GM15510 (cell line): ENCODE measurements around the gene MBLAC1.

Experiments
- POLR2A ChIP-seq: IDR thresholded peaks from 3 replicates; pipeline ENCODE4 v1.6.1; 2011; ENCODE audit warnings: borderline replicate concordance; ENCODE audit not compliant: insufficient read length; ENCODE audit errors: extremely low read depth

MBLAC1 gene

DNA sequence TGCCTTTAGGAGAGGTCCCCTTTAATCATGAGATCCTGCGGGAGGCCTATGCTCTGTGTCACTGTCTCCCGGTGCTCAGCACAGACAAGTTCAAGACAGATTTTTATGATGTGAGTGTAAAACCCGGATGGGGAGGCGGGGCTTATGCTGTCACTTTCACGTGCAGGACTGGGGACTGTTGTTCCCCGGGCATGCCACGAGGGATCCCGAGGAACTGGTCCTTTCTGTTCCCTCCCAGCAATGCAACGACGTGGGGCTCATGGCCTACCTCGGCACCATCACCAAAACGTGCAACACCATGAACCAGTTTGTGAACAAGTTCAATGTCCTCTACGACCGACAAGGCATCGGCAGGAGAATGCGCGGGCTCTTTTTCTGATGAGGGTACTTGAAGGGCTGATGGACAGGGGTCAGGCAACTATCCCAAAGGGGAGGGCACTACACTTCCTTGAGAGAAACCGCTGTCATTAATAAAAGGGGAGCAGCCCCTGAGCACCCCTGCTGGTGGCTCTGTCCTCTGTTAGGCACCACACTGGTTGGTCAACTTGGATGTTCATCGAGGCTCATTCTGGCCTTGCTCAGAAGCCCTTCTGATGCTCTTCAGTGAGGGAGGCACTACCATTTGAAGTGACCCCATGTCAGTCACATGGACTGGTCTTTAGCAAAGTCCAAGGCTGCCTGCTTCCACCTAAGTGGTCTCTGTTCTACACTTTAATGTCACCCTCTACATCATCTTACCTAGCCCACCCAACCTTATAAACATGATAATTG is 35.2 kb upstream of the MBLAC1 start:
- TF ChIP-seq POLR2A, result peak; percentile 5

DNA sequence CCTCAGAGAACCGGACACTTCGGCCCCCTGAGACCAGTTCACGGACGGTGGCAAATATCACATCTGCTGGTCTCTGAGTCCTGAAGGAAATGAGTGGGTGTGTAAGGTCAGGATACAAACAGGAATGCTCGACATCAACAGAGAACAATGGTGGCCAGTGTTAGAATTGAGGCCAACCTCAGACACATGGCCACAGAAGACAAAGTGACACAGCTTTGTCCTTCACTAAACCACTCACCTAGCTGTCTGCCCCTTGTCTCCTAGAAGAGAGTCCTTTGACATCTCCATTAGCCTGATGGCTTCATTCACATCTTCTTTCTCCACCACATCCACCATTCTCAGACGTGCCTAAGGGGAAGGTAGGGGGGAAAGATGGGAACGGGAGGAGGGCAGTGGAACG is 33.7 kb upstream of the MBLAC1 start:
- TF ChIP-seq POLR2A, result no peak

DNA sequence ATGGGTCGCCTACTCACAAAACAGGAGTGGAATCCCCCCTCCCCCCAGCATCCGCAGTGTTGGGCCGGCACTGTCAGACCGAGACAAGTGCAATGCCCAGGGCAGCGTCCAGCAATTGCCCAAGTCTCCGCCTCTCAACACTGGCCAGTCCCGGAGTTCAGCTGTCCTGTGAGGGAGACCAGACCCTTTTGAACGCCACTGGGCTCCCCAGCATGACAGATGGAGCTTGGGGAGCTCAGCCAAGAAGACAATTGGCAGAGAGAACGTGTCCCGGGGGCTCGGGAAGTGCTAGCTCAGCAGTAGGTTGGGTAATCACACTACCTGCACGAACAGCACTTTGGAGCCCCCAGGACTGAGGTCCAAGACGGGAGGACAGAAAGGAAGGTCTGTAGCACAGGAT is 33.3 kb upstream of the MBLAC1 start:
- TF ChIP-seq POLR2A, result no peak

DNA sequence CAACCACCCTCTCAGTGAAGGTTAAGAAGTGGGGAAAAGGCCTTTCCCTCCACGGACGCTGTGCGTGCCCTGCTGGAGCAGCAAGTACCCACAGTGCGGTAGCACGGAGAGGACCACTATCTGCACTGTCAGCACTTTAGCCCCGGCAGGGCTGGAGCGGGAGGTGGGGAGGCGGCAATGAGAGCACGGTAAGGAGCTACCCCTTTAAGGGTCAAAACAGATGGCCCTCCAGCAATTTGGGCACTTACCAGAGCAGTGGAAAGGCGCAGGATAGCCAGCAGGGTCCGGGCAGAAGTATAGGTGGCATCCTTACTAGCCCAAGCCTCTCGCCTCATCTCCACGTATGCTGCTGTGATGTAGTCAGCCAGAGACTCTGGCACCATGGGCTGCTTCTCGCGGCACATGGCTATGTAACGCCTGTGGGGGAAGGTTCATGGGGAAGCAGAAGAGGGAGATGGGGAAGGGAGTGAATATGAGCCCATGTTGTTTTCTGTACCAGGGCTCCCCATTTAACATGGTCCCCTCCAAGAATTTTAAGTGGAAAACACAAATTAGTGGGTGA is 32.8 kb upstream of the MBLAC1 start:
- TF ChIP-seq POLR2A, result no peak

DNA sequence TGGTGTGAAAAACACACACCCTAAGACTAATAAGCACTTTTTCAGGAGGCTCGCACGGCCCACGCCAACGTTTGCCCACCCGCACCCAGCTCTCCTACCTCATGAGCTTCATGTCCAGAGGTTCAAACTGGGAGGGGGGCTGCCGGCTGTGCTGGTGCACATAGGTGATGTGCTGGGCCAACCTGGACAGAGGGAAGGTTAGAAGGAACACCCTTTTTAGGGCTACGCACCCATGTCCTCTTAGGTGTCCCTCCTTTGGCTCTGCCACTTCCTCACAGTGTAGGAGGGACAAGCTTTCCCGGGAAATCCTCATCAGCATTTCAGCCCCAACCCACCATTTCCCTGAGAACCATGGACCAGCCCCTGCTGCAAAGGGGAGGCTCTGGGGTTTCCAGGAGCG is 31.5 kb upstream of the MBLAC1 start:
- no peak for TF ChIP-seq POLR2A

DNA sequence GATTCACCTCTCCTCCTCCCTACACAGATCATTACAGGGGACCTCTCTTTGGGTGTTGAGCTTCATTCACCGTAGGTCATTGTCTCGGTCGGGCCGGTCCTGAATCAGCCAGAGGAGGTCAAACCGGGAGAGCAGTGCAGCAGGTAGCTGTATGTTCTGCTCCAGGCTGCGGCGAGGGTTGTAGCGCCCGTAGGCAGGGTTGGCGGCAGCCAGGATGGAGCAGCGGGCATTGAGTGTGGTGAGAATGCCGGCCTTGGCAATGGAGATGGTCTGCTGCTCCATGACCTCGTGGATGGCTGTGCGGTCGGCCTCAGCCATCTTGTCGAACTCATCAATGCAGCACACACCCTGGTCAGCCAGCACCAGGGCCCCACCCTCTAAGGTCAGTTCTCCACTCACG is 31.1 kb upstream of the MBLAC1 start:
- no peak for TF ChIP-seq POLR2A

DNA sequence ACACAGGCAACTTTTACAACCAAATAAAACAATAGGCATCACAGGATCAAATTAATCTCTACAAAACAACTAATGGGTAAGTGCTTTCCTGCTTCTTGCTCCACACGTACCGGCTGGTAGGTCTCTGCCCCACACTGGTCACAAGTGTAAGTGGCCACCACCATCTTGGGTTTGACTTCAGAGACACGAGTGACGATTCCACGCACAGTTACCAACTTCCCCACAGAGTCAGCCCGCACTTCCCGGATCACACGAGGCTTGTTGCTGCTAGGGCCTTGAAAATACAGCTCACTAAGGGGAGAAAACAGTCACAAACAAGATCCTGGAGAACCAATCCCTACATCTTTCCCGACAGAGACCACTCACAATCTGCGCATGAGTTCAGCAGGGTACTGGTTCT is 27.9 kb upstream of the MBLAC1 start:
- TF ChIP-seq POLR2A, result no peak

DNA sequence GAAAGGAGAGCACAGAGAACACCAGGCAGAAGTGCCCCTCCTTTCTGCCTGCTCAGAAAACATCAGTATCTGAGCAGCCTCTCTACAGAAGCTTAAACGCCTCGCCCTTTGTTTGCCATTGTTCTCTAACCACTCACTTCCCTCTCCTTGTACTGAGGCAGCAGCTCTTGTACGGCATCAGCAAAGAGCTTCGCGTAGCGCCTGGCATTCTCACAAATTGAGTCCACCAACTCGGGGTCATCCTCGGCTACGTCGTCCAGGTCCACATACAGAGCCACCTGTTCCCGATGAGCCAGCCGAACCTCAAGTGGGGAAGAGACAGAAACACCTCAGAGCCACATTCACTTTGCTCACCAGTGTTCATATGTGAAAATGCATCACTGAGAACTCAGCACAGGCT is 27.3 kb upstream of the MBLAC1 start:
- TF ChIP-seq POLR2A, result no peak

DNA sequence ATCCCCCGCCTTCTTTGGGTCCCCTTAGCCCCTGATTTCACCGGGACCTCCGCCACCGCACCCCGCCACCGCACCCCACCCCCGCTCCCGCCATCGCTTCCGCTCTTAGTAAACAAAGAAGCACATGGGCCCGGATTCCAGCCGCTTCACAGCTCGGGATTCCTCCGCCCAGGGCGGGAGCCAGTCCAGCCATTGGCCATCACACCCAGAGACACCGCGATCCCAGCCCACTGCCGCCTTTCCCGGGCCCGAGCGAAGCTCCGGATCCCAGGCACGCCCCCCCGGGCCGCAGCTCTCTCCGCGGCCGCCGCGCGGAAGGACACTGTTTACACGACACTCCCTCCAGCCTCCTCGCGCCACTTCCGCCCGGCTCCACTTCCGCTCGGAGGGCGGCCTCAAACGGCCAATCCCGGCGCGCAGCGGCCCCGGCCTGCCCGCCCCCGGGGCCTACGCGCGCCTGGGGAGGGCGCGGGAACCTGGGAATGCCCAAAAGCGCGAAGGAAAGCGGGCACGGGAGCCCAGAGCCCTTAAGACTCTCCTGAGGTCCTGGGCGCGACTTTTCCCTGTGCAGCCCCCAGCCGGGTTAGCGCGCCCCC is 26.2 kb upstream of the MBLAC1 start:
- peak; percentile 33 for TF ChIP-seq POLR2A

DNA sequence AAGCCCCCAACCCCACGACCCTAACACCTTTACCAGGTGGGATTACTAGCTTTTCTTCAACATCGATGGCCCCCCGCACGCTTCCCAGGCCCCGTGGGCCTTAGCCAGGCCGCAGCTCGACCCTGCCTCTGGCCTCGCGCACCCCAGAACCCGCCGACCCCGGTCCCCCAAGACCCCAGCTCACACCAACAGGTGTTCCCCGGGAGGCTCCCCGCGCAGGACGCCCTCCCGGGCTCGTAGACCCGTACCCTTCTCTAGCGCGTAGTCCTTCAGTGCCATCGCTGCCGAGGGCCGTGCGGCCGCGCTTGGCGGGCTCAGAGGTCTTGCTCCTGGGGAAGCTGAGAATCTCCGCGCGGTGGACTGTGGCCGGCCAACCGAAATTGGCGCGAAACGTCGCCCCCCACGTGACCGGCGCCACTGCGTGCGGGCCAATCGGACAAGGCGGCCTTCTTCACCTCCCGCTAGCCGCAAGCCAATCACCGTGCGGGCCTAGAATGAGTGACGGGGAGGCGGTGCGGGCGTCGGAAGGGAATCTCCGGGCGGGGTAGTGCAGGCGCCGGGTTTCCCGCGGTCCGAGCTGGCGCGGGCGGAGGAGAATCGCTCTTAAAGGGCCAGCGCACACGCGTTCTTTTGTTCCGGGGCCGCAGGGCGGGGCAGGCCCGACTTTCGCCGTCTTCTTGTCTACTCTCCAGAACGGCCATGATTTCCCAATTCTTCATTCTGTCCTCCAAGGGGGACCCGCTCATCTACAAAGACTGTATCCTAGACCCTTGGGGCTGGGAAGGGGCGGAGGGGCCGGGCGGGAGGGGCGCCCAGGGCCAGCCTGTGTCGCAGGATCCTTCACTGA is 25.5 kb upstream of the MBLAC1 start, which contains the start of the genes AP4M1 and MCM7:
TSS of gene AP4M1 (plus strand) at position 628 of the 847 bp plus-strand sequence. CDS start at position 700, 72 bp downstream.
TSS of gene MCM7 (minus strand) at position 382 of the 847 bp plus-strand sequence. CDS start at position 279, 103 bp downstream.
- TF ChIP-seq POLR2A, result peak; percentile 53

DNA sequence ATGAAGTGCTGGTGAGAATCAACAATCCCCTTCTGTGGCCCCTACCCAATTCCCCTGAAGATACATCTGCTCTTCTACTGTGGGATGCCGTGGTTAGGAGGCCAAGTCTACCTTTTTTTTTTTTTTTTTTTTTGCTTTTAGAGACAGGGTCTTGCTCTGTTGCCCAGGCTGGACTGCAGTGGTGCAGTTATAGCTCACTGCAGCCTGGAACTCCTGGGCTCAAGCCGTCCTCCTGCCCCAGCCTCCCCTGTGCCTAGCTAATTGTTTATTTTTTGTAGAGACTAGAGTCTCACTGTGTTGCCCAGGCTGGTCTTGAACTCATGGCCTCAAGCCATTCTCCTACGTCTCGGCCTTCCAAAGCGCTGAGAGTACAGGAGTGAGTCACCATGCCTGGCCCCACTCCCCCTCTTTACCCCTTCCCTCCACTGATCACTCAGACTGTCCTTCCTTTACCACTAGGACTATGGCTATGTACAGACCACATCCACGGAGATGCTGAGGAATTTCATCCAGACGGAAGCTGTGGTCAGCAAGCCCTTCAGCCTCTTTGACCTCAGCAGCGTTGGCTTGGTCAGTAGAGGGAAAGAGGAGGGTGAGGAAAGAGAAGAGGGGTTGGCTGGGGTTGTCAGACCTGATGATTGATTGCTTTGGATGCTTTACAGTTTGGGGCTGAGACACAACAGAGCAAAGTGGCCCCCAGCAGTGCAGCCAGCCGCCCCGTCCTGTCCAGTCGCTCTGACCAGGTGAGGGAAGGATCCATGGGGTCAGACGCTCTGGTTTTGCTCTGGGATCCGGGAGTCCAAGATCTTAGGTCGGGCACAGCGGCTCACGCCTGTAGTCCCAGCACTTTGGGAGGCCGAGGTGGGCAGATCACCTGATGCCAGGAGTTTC is 23.6 kb upstream of the MBLAC1 start:
- no peak for TF ChIP-seq POLR2A

DNA sequence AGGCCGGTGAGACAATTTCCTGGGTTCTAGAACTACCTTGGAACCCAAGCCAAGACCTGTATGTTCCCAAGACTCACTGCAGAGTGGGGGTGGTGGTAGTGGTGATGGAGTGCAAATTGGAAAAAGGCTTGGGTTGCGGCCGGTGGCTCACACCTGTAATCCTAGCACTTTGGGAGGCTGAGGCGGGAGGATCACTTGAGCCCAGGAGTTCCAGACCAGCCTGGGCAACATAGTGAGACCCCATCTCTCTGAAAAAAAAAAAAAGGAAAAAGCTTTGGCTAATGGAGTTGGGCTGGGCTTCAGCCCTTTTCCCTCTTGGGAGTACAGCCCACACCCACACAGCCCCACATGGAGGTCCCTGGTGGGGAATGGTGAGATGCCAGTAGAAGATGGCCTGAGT is 21.2 kb upstream of the MBLAC1 start:
- no peak for TF ChIP-seq POLR2A

DNA sequence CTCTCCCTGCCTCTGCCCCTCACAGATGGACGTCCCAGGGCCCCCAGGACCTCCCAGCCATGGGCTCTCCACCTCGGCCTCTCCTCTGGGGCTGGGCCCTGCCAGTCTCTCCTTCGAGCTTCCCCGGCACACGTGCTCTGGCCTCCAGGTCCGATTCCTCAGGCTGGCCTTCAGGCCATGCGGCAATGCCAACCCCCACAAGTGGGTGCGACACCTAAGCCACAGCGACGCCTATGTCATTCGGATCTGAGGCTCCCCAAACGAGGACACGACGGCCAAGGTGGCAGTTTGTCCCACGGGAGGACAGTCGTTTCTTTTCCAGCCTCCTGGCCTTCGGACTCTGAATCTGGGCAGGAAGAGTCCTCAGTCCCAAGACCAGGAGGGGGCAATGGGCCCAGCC is 20.1 kb upstream of the MBLAC1 start:
- no peak for TF ChIP-seq POLR2A
